Measurements from ENCODE around the gene ZBTB20.

Gene ZBTB20

DNA sequence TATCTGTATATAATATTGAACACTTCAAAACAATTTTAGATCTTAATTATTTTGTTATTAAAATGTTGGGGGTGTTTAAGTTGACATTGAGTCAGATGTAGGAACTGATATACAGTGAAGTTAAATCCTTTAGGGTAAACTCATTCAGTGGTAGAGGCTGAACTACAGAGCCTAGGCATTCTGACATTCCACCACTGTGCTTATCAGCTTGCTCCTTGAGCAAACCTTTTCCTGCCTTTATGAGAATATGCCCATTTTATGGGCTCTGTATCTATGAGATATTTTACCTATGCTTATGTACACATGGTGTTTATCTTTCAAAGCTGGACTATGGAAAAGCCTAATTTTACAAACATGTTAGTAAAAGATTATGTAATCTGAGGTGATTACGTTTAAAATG lies 407.5 kb downstream of the ZBTB20 start:
- FAIRE-seq (no peak), DNase-seq (ENCODE audit: insufficient read length, low spot score) (no peak)

DNA sequence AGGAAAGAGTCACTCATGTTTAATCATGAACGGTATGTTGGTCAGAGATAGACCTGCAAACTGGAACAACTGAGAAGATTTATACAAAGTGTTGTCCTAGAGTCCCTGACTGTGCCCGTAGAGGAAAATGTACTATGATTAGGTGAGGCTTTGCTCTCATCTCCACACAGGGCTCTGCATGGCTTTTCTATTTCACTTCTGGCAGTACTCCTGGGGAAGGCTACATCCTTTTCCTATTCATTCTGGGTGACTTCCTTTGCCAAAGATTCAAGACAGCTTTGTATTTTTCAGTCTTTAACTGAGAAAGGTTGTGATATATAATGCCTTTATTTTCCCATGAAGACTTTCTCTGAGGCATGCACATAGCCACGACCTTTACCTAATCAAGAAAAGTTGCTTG lies 414.7 kb downstream of the ZBTB20 start:
- FAIRE-seq = no peak
- DNase-seq (ENCODE audit: insufficient read length, low spot score) = no peak

DNA sequence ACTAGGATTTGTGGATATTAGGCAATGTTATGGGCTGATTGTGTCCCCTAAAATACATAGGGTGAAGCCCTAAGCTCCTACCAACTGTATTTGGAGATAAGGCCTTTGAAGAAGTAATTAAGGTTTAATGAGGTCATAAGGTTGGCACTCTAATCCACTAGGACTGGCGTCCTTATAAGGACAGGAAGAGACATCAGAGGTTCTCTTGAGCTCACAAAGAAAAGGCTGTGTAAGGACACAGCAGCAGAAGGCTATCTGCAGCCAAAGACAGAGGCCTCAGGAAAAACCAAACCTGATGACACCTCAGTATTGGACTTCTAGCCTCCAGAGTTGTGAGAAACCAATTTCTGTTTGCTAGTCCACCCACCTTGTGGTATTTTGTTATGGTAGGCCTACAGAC lies 416.7 kb downstream of the ZBTB20 start:
- DNase-seq (ENCODE audit: insufficient read length, low spot score) (no peak), FAIRE-seq (no peak)

DNA sequence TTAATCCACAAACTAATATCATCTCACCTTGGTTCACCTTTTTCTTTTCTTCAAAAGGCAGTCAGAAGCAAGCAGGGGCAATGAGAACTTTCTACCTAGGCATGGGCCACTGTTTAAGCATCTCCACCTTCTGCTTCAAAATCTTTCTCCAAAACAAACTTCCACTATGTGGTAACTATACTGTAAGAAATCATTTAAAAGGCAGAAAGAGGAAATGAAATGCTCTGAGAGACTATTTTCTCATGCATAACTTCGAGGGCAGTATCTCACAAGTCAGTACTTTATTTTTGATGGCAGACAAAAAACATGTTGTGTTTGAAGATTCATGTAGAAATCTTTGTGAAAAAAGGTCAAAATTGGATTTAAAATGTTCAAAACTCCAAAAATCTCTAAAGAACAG lies 419.7 kb downstream of the ZBTB20 start:
- FAIRE-seq (no peak), DNase-seq (ENCODE audit: insufficient read length, low spot score) (no peak)

DNA sequence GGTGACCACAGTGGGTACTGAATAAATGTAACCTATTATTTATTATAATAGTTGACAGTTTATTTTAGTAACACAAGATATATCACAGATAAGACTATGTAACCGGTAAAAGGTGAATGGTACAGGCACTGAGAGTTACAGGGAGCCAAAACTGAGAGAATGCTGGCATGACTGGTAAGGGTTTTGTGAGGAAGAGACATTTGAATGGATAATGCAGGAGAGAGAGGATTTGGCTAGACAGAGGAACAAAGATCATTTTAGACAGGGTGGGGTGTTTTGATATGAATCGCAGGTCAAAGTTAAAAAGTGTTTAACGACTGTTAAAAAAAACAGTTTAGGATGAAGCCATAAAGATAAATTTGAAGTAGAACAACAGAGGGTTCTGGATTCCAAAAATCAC lies 421.1 kb downstream of the ZBTB20 start:
- FAIRE-seq = no peak
- DNase-seq (ENCODE audit: insufficient read length, low spot score) = no peak

DNA sequence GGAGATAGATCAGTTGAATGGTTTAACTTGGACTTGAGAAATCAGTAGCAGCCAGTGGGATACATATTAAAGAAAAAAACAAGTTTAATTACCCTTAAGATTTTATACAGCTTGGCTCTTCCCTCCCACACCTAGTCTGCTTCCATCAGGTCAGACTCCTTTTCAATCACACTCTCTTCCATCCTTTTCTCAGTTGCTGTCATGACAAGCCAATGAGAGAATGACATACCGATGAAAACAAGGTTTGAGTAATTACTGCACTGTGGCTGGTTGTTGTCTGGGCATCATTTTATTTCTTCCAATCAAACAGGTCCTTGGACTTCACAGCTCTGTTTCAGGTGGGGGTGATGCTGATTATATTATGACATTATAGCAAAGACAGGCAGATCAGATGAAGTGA lies 424.6 kb downstream of the ZBTB20 start:
- DNase-seq (ENCODE audit: insufficient read length, low spot score) = no peak
- no peak for FAIRE-seq

DNA sequence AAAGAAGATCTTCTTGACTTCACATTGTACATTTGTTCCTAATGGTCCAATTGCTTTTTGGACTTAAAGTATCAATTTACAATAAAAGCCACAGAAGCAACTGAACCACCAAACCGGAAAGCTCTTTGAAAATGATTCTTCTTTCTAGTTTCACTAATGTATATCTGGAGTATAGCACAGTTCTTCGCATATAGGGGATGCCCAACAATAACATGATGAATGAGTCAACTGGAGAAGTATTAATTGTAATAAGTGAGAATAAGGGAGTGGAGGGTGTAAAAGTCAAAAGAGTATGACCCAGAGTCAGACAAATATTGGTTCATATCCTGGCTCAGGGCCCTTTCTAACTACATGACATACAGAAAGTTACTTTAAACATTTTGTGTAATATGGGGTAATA lies 425.2 kb downstream of the ZBTB20 start:
- DNase-seq (ENCODE audit: insufficient read length, low spot score) (no peak), FAIRE-seq (no peak)

DNA sequence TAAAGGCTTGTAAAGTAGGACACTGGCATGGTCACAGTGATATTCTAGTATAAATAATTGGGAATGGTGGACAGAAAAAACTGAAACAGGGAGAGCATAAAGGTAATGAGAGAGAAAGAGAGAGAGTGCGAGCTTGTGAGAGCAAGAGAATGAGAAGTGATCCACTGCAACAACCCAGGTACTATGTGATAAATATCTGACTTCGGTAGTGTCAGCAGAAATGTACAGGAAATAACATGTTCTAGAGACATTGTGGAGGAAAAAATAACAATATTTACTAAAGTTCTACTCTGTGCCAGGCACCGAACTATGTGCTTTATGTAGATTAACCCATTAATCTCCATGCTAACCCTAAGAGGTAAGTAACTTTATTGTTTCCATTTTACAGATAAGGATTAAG lies 425.9 kb downstream of the ZBTB20 start:
- FAIRE-seq = no peak
- no peak for DNase-seq (ENCODE audit: insufficient read length, low spot score)

DNA sequence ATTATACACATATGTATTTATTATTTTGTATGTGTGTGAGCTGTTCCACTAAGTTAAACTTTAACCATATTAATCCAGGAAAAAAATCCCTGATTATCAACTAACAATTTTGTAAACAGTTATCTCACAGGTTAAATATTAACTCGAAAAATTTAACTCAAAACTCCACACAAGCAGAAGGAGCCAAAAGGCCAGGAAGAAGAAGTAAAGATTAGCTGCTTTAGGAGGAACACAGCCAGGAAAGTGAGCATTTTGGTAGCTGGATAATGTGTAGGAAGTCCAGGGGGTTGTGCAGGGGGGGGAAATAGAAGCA lies 428.2 kb downstream of the ZBTB20 start:
- no peak for DNase-seq (ENCODE audit: insufficient read length, low spot score)

DNA sequence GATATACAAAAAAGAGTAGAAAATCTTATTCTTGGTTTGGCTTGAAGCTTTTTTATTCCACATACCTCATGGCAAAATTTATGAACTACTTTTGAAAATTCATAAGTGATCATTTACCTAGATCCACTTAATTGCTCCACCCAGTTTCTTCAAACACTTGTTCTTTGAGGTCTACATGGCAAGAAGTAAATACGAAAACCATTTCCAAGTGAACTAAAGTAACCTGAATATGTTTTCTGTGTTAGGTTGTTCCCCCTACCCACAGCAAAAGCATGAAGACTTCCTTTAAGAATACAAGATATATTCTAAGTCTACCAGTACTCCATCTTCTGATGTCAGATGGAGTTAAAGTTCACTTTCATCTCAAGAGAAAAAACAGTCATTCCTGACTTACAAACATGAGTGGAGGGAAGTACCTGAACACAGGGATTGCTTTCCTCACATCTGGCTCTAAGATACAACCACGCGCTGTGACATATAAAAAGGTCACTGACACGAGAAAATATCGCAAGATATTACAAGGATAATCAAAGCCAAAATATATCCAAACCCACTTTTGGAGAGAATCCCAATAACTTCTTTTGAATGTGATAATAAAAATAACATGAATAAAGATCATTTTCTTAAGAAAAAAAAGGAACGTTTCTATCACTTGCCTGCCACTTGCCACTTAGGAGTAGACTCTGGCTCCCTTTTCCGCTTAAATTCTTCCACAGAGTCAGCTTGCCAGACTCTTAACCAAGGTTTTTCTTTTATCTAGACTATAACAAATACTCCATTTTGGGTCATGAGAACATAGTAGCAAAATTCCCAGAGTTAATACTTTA lies 428.8 kb downstream of the ZBTB20 start:
- DNase-seq (ENCODE audit: insufficient read length, low spot score) (no peak), FAIRE-seq (no peak)

More for the DNA sequence above, 428.2 kb downstream of the ZBTB20 start:
- FAIRE-seq = no peak

DNA sequence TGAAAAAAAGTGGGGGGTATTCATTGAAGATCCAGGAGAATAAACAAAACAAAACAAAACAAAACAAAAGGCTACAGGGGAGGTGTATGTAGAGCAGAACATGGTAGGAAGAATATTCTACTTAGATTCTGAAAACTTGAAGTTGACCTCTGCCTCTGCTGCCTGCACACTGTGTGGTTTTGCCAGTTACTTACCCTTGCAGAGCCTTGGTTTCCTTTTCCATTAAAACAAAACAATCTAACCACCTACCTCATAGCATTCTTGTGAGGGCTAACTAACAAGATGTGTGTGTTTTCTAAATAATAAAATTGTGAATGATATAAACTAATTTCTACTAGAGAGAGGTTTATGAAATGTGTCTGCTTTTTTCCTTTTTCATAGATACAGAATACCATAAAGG lies 430.2 kb downstream of the ZBTB20 start:
- FAIRE-seq (no peak), DNase-seq (ENCODE audit: insufficient read length, low spot score) (no peak)

DNA sequence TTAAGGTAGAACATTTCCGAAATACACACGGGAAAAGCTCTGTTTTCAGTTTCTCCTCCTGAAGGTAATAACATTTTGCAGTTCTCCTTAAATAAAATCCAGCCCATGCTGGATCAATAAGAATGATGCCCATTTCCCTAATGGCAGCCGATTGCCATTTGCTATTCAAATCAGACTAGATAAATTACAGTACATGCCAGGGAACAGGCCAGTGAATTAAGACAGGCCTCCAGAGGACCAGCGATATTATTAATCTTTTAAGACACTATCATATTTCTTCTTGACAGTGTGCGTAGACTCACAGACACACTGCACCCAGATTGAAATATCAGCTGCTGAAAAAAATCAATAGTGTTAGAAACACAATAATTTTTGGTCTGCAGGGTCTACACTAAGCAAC lies 431.0 kb downstream of the ZBTB20 start:
- no peak for FAIRE-seq
- DNase-seq (ENCODE audit: insufficient read length, low spot score) = no peak

DNA sequence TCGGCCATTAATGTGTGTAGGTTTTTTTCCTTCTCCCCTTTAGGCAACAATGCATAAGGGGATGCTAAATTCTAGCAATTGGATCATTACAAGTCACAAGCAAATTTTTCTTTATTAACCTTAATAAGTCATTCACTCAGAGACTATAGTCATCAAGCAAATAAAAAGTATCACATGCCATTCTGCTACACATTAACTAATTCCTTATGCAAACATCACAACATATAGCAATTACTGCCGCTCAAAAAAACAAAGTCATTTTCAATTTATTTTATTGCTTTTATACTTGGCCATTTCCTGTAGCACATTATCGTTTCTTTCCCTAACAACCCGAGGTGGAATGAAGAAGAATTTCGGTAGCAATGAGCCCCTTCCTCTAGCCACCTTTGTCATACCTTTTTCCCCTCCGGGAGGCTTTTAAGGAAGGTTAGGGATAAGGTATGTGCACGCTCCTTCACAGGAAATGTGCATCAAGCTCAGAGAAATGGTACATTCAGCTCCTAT lies 432.1 kb downstream of the ZBTB20 start:
- DNase-seq (ENCODE audit: insufficient read length, low spot score) (no peak), FAIRE-seq (no peak)

DNA sequence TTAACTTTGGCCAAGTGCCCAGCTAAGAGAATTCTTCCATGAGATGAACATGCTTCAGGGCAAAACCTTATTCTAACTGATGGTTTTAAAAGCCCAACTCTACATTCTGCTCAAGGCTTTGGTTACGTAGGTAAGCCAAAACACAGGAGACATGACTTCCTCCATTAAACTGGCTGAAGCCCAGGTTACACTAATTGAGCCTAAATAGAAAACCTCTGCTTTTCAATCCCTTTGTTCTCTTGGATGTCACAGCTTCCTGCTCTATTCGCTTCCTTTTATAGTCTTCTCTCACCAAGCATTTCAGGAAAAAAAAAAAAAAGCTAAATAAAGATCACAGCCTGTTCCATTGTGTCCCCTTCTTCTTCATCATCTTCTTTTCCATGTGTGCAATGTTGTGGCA lies 432.9 kb downstream of the ZBTB20 start:
- no peak for FAIRE-seq
- no peak for DNase-seq (ENCODE audit: insufficient read length, low spot score)

DNA sequence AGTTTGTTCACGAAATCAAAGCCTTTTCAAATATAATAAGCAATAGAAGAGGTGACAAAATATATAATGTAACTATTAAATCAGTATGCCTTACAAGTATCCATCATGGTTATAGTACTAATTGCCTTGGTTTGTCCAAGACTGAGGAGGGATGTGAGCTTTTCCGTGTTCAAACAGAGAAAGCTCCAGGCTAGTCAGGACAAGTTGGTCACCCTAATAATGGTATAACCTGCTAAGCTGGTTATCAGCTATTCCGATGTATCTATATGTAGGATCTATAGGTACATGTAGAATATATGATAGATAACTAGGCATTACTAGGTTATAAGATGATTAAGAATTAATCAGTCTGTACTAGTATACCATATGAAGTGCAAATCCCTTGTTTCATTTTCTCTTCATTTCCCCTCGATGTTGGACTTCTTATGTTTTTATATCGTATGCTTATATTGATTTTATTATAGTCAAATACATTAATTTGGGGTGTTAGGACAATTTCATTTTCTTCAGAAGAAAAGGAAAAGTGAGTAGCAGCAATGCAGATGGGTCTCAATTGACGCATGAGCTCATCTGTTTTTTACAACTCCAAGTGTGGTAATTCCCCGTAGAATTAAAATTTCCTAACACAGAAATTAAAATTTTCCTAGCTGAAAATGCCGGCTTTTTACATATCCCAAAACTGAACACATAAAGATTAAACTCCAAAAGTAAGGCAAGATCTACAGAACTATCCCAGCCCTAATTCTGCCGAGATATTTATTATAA lies 434.2 kb downstream of the ZBTB20 start:
- no peak for FAIRE-seq

DNA sequence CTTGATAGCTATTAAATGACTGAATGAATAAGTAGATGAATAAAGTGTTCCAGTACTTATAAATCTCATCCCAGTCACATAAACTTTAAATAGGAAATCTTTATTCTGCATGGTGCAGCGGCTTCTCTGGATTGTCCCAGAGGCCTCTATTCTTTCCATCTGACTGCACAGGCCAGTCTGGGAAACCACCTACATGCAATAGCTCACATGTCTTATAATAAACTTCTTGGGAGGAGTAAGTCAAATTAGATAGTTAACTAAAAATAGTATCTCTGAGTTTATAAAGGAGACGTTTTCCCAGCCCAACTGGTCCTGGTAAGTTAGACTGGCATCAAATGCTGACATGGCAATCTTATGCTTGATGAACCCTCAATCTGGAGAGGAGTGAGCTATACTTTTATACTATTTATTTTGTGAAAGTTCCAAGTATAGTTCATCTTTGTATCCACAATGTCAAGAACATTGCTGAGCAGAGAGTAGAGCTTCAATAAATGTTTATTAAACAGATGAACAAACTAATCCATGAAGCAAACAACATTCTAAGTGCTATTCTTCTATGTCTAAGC lies 435.7 kb downstream of the ZBTB20 start:
- DNase-seq (ENCODE audit: insufficient read length, low spot score) (no peak), FAIRE-seq (no peak)

More for the DNA sequence above, 434.2 kb downstream of the ZBTB20 start:
- DNase-seq (ENCODE audit: insufficient read length, low spot score) = no peak

DNA sequence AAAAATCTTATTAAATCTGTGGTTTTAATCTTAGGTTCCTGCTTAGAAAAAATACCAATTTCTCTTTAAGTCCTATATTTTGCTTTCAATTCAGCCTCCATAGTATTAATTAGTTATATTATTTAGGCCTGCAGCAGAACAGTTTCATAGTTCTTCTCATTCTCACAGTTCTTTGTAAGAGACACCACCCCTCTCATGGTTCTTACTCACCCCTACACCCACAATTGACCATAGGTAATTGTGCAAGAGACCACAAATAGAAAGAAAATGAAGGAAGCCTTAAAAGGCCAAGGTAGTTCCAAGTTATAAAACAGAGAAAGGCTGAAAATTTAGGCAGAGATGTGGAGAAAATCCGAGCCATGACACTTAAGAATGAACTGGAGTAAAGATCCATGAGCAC lies 438.0 kb downstream of the ZBTB20 start:
- DNase-seq (ENCODE audit: insufficient read length, low spot score) (no peak), FAIRE-seq (no peak)

DNA sequence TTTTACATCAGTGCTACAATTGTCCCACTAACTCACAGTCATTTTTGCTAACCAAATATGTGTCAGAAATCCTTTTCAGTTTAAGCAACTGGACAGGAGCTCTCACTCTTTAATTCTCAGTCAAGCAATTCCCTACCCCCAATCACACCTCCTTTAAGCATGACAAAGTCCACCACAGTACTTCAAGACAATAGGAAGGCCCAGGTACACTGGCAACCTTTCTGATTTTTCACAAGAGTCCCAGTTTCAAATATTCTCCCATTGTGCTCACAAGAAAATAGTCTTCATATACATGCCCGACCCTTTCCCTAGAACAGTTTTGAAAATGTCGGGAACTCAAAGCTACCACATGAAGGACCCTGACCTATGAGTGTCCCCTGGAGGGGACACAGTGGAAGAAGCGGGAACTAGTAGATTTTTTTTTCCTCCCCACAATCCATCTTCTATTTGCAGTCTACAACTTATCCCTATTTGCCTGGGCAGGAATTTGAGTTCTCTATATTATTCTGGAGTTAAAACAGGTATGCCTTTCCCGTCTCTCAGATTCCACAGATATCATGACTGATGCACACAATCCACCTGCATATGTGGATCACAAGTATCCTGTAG lies 439.7 kb downstream of the ZBTB20 start:
- DNase-seq (ENCODE audit: insufficient read length, low spot score) (no peak), FAIRE-seq (no peak)

DNA sequence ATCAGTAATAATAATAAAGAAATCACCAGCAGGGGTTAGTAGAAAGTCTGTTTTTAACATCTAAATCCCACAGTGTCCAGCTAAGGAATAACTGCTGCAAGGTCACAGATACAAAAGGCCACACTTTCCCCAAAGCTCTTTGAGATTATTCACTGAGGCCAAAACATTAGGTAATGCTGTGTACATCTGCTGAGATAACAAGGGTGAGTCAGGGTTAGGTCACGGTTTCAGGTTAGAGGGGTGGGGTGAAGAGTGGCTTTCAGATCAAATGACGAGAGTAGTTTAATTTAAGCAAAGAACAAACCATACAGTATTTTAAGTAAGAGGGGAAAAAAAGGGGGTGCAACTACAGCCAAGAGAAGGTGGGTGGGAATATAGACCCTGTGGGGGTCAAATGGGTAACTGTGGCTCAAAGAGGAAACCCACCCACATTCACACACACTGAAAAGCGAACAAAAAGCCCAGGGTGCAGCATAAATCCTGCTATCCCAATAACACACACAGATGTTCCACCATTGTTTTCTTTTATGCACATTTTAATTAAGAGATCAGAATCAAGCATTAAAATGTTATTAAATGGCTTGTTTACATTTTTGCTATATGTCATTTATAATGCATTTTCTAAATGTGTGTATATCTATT lies 440.4 kb downstream of the ZBTB20 start:
- DNase-seq (ENCODE audit: insufficient read length, low spot score) (peak; percentile 1), FAIRE-seq (no peak)

DNA sequence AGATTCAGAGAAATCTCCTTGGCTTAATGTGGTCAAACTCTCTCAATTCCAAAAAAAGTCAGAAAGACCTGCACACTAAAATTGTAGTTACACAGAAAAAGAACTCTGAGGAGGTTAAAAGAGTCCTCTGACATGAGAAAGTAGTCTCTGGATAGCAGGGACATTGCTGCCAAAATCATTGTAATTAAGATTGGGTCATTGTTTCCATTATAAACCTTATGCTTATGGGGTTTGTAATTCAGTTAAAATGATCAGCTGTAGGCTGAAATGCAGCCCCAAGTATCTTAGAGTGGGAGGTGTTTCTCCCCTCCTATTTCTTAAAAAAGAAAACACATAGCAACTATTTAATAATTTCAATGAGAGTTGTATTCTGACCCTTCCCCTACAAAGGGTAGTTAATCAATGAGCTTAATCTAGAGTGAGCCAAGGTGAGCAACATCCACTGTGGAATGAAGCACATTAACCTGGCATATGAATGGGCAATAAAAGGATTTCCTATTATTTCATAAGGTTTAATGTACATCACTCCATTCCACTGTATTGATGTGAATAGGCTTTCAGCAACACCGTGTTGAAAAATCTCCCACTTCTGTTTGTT lies 446.4 kb downstream of the ZBTB20 start:
- no peak for FAIRE-seq
- no peak for DNase-seq (ENCODE audit: insufficient read length, low spot score)
